H1 (cell line): ENCODE data around the gene PTMS. TPM values are rescaled to one million over a fixed set of nuclear protein-coding genes. Genes with fewer than 3 reads are reported as not detected.

ENCODE experiments used
- CTCF ChIA-PET: fragments of 300-600 bp; sonication (Branson Sonifier 250); formaldehyde crosslinking; loops from one replicate; lab custom pipeline; 2021; ENCODE audit not compliant: partially characterized antibody; lab: Charles Lee
- POLR2A ChIA-PET: fragments of 300-600 bp; sonication (Branson Sonifier 250); formaldehyde crosslinking; loops from one replicate; lab custom pipeline; 2021; ENCODE audit warnings: inconsistent platforms; ENCODE audit not compliant: partially characterized antibody; lab: Charles Lee
- DNase-seq, 2 experiments: peaks; one replicate each; pipeline versions ENCODE4 v3.0.0 to v3.0.0-alpha.2; 2010 to 2022; ENCODE audit warnings: low spot score in 2 of 2, low read depth in 1 of 2, mixed read lengths in 1 of 2
- FAIRE-seq: peaks from 2 replicates; lab custom pipeline; 2011; peaks lifted over from hg19 to GRCh38; lab: Jason Lieb, UNC
- H2AFZ ChIP-seq: 2 replicates; pipeline ENCODE4 v1.8.1; 2012; ENCODE audit warnings: low read length, inconsistent platforms
- H2AK5ac ChIP-seq: 2 replicates; pipeline ENCODE4 v1.6.1; 2013; ENCODE audit warnings: low read depth, low read length
- H2BK120ac ChIP-seq: replicated peaks from 2 replicates; pipeline ENCODE3; 2013; ENCODE audit warnings: low read depth, low read length, inconsistent platforms
- H2BK12ac ChIP-seq: 2 replicates; pipeline ENCODE4 v1.6.1; 2013; ENCODE audit warnings: low read depth, low read length
- H2BK15ac ChIP-seq: 2 replicates; pipeline ENCODE4 v1.6.1; 2013; ENCODE audit warnings: low read length
- H2BK20ac ChIP-seq: 2 replicates; pipeline ENCODE4 v1.6.1; 2013; ENCODE audit warnings: low read length
- H2BK5ac ChIP-seq: 2 replicates; pipeline ENCODE4 v1.6.1; 2013; ENCODE audit warnings: low read depth, low read length
- H3K14ac ChIP-seq: 2 replicates; pipeline ENCODE4 v1.6.1; 2013; ENCODE audit warnings: inconsistent platforms; ENCODE audit not compliant: insufficient read length
- H3K18ac ChIP-seq: 2 replicates; pipeline ENCODE4 v1.6.1; 2013; ENCODE audit warnings: low read length; ENCODE audit errors: extremely low read depth
- H3K23ac ChIP-seq: 2 replicates; pipeline ENCODE4 v1.6.1; 2013; ENCODE audit warnings: inconsistent platforms; ENCODE audit not compliant: insufficient read length
- H3K23me2 ChIP-seq: 2 replicates; pipeline ENCODE4 v1.6.1; 2013; ENCODE audit warnings: low read depth, low read length
- H3K27ac ChIP-seq: 2 replicates; pipeline ENCODE4 v1.6.1; 2011; ENCODE audit warnings: low read depth, low read length, inconsistent platforms
- H3K27me3 ChIP-seq, 4 experiments: replicated peaks in 1 of 4; 1 replicate in 1 of 4; 2 replicates in 3 of 4; pipeline versions ENCODE4 v1.6.1 to v1.8.1; 2011 to 2013; ENCODE audit warnings: low read length in 3 of 4, mild to moderate bottlenecking in 3 of 4, inconsistent platforms in 2 of 4, mixed read lengths in 2 of 4, moderate library complexity in 1 of 4; ENCODE audit not compliant: control insufficient read depth in 3 of 4, insufficient read depth in 3 of 4; ENCODE audit errors: extremely low read depth in 1 of 4
- H3K36me3 ChIP-seq, 4 experiments: 2 replicates each; pipeline versions ENCODE4 v1.6.1 to v1.8.1; 2011 to 2013; ENCODE audit warnings: mild to moderate bottlenecking in 4 of 4, low read length in 3 of 4, moderate library complexity in 2 of 4, control low read depth in 1 of 4, inconsistent platforms in 1 of 4; ENCODE audit not compliant: insufficient read depth in 4 of 4, control insufficient read depth in 2 of 4
- H3K4ac ChIP-seq: replicated peaks from 2 replicates; pipeline ENCODE3; 2013; ENCODE audit warnings: low read length, low read depth, mixed read lengths, inconsistent platforms; ENCODE audit not compliant: insufficient read length
- H3K4me1 ChIP-seq, 4 experiments: replicated peaks in 1 of 4; 1 replicate in 1 of 4; 2 replicates in 3 of 4; pipeline versions ENCODE4 v1.6.1 to v1.8.1; 2011 to 2013; ENCODE audit warnings: low read length in 3 of 4, inconsistent platforms in 2 of 4, mixed read lengths in 1 of 4; ENCODE audit not compliant: insufficient read depth in 4 of 4, control insufficient read depth in 3 of 4
- H3K4me2 ChIP-seq, 2 experiments: 2 replicates each; pipeline versions ENCODE4 v1.6.1 to v1.8.1; 2011 to 2013; ENCODE audit warnings: low read depth in 2 of 2, low read length in 2 of 2, control low read depth in 1 of 2, inconsistent platforms in 1 of 2, mild to moderate bottlenecking in 1 of 2; ENCODE audit not compliant: insufficient read depth in 1 of 2
- H3K4me3 ChIP-seq, 4 experiments: fragments of 200-600, 300-600 bp in 1 of 4; sonication (generic), shearing (Covaris generic), sonication (Bioruptor Twin) in 1 of 4; 2 replicates each; pipeline versions ENCODE4 v1.5.1 to v1.8.1; 2011 to 2016; ENCODE audit warnings: low read length in 4 of 4, low read depth in 3 of 4, control low read depth in 2 of 4, inconsistent platforms in 2 of 4, mild to moderate bottlenecking in 2 of 4, mixed read lengths in 1 of 4, moderate library complexity in 1 of 4; ENCODE audit not compliant: insufficient read depth in 2 of 4; ENCODE audit errors: extremely low read depth in 1 of 4
- H3K56ac ChIP-seq: replicated peaks from 2 replicates; pipeline ENCODE3; 2013; ENCODE audit warnings: low read depth, mild to moderate bottlenecking, mixed read lengths, low read length, inconsistent platforms; ENCODE audit not compliant: insufficient read length
- H3K79me1 ChIP-seq: 2 replicates; pipeline ENCODE4 v1.6.1; 2013; ENCODE audit warnings: low read depth, low read length, control low read depth
- H3K79me2 ChIP-seq, 2 experiments: 2 replicates each; pipeline versions ENCODE4 v1.6.1 to v1.8.1; 2012 to 2013; ENCODE audit warnings: low read length in 2 of 2, mild to moderate bottlenecking in 2 of 2, inconsistent platforms in 1 of 2; ENCODE audit not compliant: insufficient read depth in 2 of 2, control insufficient read depth in 1 of 2
- H3K9ac ChIP-seq, 4 experiments: replicated peaks in 1 of 4; 1 replicate in 1 of 4; 2 replicates in 3 of 4; pipeline versions ENCODE4 v1.6.1 to v1.8.1; 2011 to 2013; ENCODE audit warnings: low read depth in 3 of 4, low read length in 3 of 4, control low read depth in 2 of 4, mild to moderate bottlenecking in 2 of 4, moderate library complexity in 2 of 4, inconsistent platforms in 1 of 4; ENCODE audit errors: extremely low read depth in 1 of 4
- H3K9me3 ChIP-seq, 2 experiments: 2 replicates each; pipeline versions ENCODE4 v1.6.1 to v1.8.1; 2012 to 2013; ENCODE audit warnings: mild to moderate bottlenecking in 2 of 2, moderate library complexity in 2 of 2, control low read depth in 1 of 2, inconsistent platforms in 1 of 2, low read depth in 1 of 2, low read length in 1 of 2, mixed read lengths in 1 of 2; ENCODE audit not compliant: insufficient read depth in 2 of 2
- H4K20me1 ChIP-seq, 2 experiments: replicated peaks in 1 of 2; 2 replicates each; pipeline versions ENCODE3 to v1.8.1; 2011 to 2013; ENCODE audit warnings: inconsistent platforms in 2 of 2, low read length in 2 of 2, mild to moderate bottlenecking in 1 of 2; ENCODE audit not compliant: insufficient read depth in 2 of 2, control insufficient read depth in 1 of 2
- H4K5ac ChIP-seq: 2 replicates; pipeline ENCODE4 v1.6.1; 2013; ENCODE audit warnings: low read length, low read depth, mixed read lengths, inconsistent platforms; ENCODE audit not compliant: insufficient read length
- H4K8ac ChIP-seq: 2 replicates; pipeline ENCODE4 v1.8.0; 2013; ENCODE audit warnings: mild to moderate bottlenecking, moderate library complexity, low read length, inconsistent platforms; ENCODE audit not compliant: insufficient read depth; ENCODE audit errors: extremely low read depth
- H4K91ac ChIP-seq: replicated peaks from 2 replicates; pipeline ENCODE3; 2013; ENCODE audit warnings: low read length, mixed read lengths, inconsistent platforms; ENCODE audit not compliant: insufficient read length
- SAP30 ChIP-seq: fragments of 300-600 bp; sonication (generic); IDR thresholded peaks from 2 replicates; pipeline ENCODE4 v1.7.1; 2012; ENCODE audit warnings: low read length, moderate library complexity, mild to moderate bottlenecking, inconsistent platforms; ENCODE audit not compliant: insufficient read depth, insufficient replicate concordance
- TBP ChIP-seq: IDR thresholded peaks from 2 replicates; pipeline ENCODE4 v1.6.1; 2011; ENCODE audit warnings: low read depth, low read length, improper control_type of control experiment
- WGBS, 2 experiments: shearing (Covaris generic) in 1 of 2; methylation state at CpG; one replicate each; pipeline versions ENCODE4 v1.1.6 to v1.1.7; 2013 to 2015; ENCODE audit warnings: low lambda C conversion rate in 2 of 2, mixed read lengths in 2 of 2, inconsistent platforms in 1 of 2, low coverage in 1 of 2, missing lambda C conversion rate in 1 of 2; ENCODE audit not compliant: insufficient replicate concordance in 2 of 2, insufficient coverage in 1 of 2, insufficient read length in 1 of 2; ENCODE audit errors: extremely low coverage in 1 of 2, missing lambda C conversion rate in 1 of 2; 5-methylcytosine and 5-hydroxymethylcytosine counted together
- polyA plus RNA-seq, 7 experiments: library from polyadenylated mRNA; depleted of rRNA in 3 of 7; stranded (reverse) in 5 of 7; unstranded in 2 of 7; fragments of >200 nt in 5 of 7; fragments of 200-250 nt in 2 of 7; gene quantifications; 1 replicate in 5 of 7; 2 replicates in 1 of 7; 4 replicates in 1 of 7; pipeline versions ENCODE4 v1.2.1 to v1.2.3, GENCODE V29; 2011 to 2013; ENCODE audit warnings: missing spikeins in 2 of 7, mixed read lengths in 2 of 7
- total RNA-seq: library from RNA; stranded (reverse); fragmentation: NEBNext Ultra II Directional; extraction: Animal tissue kit (Norgen Biotek cat#: 25700); gene quantifications from 2 replicates; pipeline ENCODE4 v1.2.1, GENCODE V29; 2021

PTMS gene
- total and polyA plus RNA-seq, 2 of the 8 experiments (the other 6 are each of a cell fraction or from before 2014, with no cell fraction given), result 444 to 553 TPM

DNA sequence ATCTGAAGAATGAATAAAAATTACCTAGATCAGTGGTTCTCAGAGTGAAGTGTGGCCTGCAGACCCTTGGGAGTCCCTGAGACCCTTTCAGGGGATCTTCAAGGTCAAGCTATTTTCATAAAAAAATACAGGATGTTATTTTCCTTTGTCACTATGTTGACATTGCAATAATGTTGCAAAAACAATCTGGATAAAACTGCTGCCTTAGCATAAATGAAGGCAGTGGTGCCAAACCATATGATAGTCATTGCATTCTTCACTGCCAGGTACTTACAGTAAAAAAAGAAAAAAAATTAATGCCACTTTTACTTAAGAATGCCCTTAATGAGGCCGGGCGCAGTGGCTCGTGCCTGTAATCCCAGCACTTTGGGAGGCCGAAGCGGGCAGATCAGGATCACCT is 21.1 kb downstream of the PTMS start:
- Histone ChIP-seq H3K27ac (no peak overlapping the region), H4K8ac (no peak overlapping the region)
- CTCF ChIA-PET, result interaction anchor here (0.5 to 29.6 kb wide), 6 partner anchors 9 to 1162 kb away, joined by 3 to 532 read pairs (median 3); partner anchors contain the start of genes C1RL, GNB3, GPR162 and MLF2
- TF ChIP-seq TBP (no peak), SAP30 (no peak)

More for the DNA sequence above, 21.1 kb downstream of the PTMS start:
- no peak overlapping the region for H4K91ac ChIP-seq
- peaks cover 4 to 10% (median 6%) of the 10 kb centered on the region in 4 experiments; a peak in 6 of 7 replicates for H3K4me1 ChIP-seq
- H2BK20ac ChIP-seq, result no peak overlapping the region
- H3K79me2 ChIP-seq, result no peaks in the 10 kb centered on the region
- H2AK5ac ChIP-seq, result no peak overlapping the region
- POLR2A ChIA-PET, result interaction anchor here (0.6 to 0.8 kb wide), 4 partner anchors 9 to 283 kb away, joined by 3 to 4 read pairs (median 3); partner anchors contain the start of gene GPR162
- H3K56ac ChIP-seq, result no peak overlapping the region
- H4K20me1 ChIP-seq, result no peaks in the 10 kb centered on the region
- 0 out of 4 replicates have a peak overlapping the region, but pooled peaks have one; percentile 4 to 6 for H3K4me2 ChIP-seq
- H3K9me3 ChIP-seq, result no peaks in the 10 kb centered on the region
- H2AFZ ChIP-seq, result no peak overlapping the region; the same call in 1 of the 2 replicates
- H3K79me1 ChIP-seq, result no peaks in the 10 kb centered on the region
- no peak overlapping the region for H2BK15ac ChIP-seq
- no peak overlapping the region for H2BK120ac ChIP-seq
- no peak overlapping the region; a peak in 1 of 8 replicates for H3K4me3 ChIP-seq
- H2BK12ac ChIP-seq, result no peak overlapping the region
- FAIRE-seq (no peak), DNase-seq (no peak)
- no peak overlapping the region for H4K5ac ChIP-seq
- H3K27me3 ChIP-seq, result no peaks in the 10 kb centered on the region
- 97% methylated on average over 5 of the region's 5 CpGs; no CpG with 5 or more reads in 1 of the 2 experiments for WGBS, 2 experiments
- H3K36me3 ChIP-seq, result no peaks in the 10 kb centered on the region
- no peak overlapping the region for H3K18ac ChIP-seq
- H2BK5ac ChIP-seq, result no peak overlapping the region
- H3K9ac ChIP-seq, result no peak overlapping the region
- H3K23me2 ChIP-seq, result no peaks in the 10 kb centered on the region
- H3K4ac ChIP-seq, result no peak overlapping the region
- no peak overlapping the region for H3K23ac ChIP-seq
- no peak overlapping the region for H3K14ac ChIP-seq
